HUDEP-2 (cell line): ENCODE measurements around the gene TMSB10.
"Not testable (repeated sequence)": the region's sequence is repeated elsewhere in the genome, so short reads cannot be mapped to it uniquely, and the experiment has no call there.

ENCODE experiments used
- DNase-seq, 76 experiments: peaks; one replicate each; lab custom pipeline; 2025; ENCODE audit not compliant: unreplicated experiment in 76 of 76; lab: John Stamatoyannopoulos, UW

Gene TMSB10

GRCh38 chr2:84900971-84901370 lies 4.5 kb upstream of the TMSB10 start:
- no peak for DNase-seq

GRCh38 chr2:84901593-84902120 lies 3.8 kb upstream of the TMSB10 start:
- no peak for DNase-seq

- no peak for DNase-seq
These were observed 2.9 kb upstream of the TMSB10 start for GRCh38 chr2:84902526-84902925.

DNA sequence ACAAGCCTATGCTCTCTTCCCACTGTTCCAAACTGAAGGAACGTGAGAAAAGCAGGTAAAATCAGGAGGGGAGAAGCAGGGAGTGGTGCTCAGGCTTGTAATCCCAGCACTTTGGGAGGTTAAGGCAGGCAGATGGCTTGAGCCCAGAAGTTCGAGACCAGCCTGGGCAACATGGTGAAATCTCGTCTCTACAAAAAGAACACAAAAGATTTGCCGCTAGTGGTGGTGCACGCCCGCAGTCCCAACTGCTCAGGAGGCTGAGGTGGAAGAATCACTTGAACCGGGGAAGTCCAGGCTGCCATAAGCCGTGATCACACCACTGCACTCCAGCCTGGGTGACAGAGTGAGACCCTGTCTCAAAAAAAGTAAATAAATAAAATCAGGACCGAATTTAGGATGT lies 1.3 kb upstream of the TMSB10 start:
- no peak for DNase-seq

GRCh38 chr2:84904717-84905174 lies 710 bp upstream of the TMSB10 start:
- peak in 30 of 76 experiments; percentile 5 to 50 (median 28) for DNase-seq

GRCh38 chr2:84906108-84906899 lies 848 bp downstream of the TMSB10 start:
- DNase-seq = peak in 7 of 76 experiments; percentile 7 to 41 (median 17)

GRCh38 chr2:84906900-84907714 lies 1.7 kb downstream of the TMSB10 start:
- DNase-seq = peak in 45 of 76 experiments; percentile 8 to 73 (median 37)

DNA sequence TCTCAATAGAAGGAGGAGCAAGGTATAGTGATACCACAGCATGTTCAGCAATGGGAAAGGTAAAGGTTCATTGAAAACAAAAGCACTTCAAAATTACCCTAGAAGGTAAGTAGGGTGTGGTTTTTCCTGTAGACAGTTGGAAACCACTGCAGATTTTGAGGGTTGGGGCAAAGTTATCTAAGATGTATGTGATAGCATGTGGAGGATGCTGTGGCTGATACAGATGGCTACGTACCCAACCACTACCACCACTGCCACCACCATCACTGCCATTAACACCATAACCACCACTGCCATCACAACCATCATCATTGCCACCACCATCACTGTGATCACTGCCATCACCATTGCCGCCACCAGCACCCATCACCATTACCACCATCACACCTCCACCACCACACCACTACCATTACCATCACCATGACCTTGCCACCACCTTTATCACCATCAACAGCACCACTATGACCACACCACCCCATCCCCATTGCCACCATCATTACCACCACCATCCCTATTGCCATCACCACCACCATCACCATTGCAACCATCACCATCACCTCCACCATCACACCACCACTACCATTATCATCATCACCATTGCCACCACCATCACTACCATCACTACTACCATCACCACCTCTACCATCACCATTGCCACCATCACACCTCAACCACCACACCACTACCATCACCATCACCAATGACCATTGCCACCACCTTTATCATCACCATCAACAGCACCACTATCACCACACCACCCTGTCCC lies 3.7 kb downstream of the TMSB10 start:
- DNase-seq = no peak

DNA sequence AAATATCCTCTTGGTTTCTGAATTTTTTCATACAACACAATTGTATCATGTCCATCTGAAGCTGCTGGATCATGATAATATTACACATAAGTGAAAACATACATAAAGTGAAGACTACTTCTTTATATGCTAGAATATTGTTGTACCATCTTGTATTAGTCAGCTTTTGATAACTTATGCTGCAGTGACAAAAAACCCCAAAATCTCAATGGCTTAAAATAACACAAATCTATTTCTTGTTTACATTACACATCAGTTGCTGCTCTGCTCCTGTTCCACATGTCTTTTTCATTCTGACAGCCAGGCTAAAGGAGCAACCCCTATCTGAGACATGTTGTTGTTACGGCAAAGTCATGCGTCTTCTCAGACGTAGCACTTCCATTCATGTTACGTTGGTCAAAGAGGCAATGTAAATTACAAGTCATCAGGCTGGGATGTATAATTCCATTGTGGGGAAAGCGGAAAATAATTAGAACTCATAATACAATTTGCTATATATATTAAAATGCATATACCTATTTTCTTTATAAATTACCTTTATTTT lies 5.8 kb downstream of the TMSB10 start:
- no peak for DNase-seq

- no peak for DNase-seq
These were observed 7.5 kb downstream of the TMSB10 start for GRCh38 chr2:84912984-84913383.

- DNase-seq = no peak
These were observed 8.9 kb downstream of the TMSB10 start for GRCh38 chr2:84914334-84914733.

DNA sequence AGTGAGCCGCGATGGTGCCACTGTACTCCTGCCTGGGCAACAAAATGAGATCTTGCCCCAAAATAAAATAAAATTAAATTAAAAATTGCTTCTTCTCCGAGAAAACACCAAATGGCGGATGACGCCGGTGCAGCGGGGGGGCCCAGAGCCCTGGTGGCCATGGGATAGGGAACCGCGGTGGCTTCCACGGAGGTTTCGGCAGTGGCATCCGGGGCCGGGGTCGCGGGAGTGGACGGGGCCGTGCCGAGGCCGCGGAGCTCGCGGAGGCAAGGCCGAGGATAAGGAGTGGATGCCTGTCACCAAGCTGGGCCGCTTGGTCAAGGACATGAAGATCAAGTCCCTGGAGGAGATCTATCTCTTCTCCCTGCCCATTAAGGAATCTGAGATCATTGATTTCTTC lies 10.2 kb downstream of the TMSB10 start:
- not testable (repeated sequence) for DNase-seq

DNA sequence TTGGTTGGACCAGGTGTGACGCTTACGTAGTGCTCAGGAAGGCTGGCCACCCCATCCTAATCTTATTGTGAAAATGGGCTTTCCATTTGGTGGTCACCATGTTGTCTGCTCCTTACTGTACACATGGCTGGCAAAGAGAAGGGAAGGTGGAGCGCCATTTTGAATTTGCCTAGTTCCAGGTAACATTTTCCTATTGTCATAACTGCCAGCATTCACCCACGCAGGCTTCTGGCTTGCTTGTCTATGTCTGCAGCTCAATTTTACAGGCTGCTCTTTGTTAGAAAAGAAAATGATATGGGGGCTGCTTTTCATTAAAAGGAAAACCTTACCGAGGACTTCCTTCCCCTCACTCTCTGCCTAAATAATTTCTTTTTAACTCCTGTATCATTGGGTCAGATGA lies 12.4 kb downstream of the TMSB10 start:
- not testable (repeated sequence) for DNase-seq

- no peak for DNase-seq
These were observed 13.0 kb downstream of the TMSB10 start for GRCh38 chr2:84918430-84918829.

DNA sequence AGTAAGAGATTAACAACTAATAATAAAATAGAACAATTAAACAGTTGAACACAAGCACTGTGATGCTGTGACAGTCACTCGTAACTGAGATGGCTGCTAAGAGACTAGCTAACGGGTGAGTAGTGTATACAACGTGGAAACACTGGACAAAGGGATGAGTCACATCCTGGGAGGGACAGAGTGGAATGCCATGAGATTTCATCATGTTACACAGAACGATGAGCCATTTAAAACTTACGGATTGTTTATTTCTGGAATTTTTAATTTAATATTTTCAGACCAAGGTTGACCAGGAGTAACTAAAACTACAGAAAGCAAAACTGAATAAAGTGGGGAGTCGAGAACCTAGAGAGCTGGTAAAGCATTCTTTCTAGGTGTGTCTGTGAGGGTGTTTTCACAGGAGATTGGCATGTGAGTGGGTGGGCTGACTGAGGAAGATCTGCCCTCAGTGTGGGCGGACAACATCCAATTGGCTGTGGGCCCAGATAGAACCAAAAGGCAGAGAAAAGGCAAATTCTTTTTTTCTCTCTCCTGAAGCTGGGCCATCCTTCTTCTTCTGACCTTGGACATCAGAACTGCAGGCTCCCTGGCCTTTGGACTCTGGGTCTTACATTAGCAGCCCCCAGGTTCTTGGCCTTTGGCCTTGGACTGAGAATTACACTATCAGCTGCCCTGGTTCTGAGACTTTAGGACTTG lies 14.6 kb downstream of the TMSB10 start:
- DNase-seq = peak in 57 of 76 experiments; percentile 4 to 74 (median 34)

GRCh38 chr2:84923009-84923408 lies 17.6 kb downstream of the TMSB10 start:
- DNase-seq = no peak

- peak in 14 of 76 experiments; percentile 4 to 45 (median 13) for DNase-seq
These were observed 19.0 kb downstream of the TMSB10 start for GRCh38 chr2:84924173-84925106.

DNA sequence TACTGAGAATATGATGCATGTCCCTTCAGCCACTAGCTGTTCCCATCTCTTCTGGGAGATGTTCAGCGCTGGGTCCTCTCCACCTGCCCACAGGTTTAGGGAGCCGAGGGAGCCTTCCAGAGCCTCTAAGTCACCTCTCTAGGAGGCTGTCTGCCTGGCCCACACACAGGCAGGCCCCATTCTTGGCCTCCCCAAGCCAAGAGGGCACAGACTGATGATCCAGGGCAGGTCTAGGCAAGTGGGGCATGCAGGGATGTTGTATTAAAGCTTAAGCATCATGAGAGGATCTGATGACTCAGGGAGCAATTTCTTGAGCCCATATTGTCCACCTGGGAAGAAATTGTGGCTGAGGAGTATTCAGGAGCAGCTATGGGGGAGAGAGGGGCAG lies 19.9 kb downstream of the TMSB10 start:
- no peak for DNase-seq
